GM19452 (cell line): ENCODE results near the gene GTF2H2C_2.
"Not testable (repeated sequence)": the region's sequence is repeated elsewhere in the genome, so short reads cannot be mapped to it uniquely, and the experiment has no call there.

Source experiments
- ATAC-seq: cut with Tn5 transposase; IDR thresholded peaks from one replicate; pipeline ENCODE4 v1.9.1; 2021; ENCODE audit not compliant: unreplicated experiment

Gene GTF2H2C_2

GRCh38 chr5:70415117-70415516 lies at the start of gene GTF2H2C_2:
TSS of gene GTF2H2C_2 (plus strand) at chr5:70415368.
- peak; percentile 98 for ATAC-seq

GRCh38 chr5:70400984-70401686 lies 14.0 kb upstream of the GTF2H2C_2 start:
- not testable (repeated sequence) for ATAC-seq

- not testable (repeated sequence) for ATAC-seq
Measured at GRCh38 chr5:70421322-70421721, 6.2 kb downstream of the GTF2H2C_2 start.

GRCh38 chr5:70423215-70423614 lies 8.0 kb downstream of the GTF2H2C_2 start:
- ATAC-seq = not testable (repeated sequence)

DNA sequence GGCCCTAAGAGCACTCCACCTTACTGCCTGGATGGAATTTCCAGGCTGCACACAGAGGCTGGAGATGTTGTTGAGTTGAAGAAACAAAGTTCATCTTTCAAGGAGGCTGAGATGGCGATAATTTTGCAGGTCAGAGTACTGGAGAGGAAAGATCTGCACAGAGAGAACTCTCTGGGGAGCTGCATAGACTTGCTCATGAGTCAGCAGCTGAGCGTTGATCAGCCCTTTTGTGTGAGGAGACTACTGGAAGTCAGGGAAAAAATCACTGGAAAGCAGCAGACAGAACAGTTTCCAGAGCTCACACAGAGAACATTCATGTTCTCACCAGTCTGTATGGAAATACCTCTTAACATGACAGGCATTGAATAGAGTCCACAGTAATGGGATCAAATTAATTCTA lies 23.4 kb downstream of the GTF2H2C_2 start:
- ATAC-seq = not testable (repeated sequence)

DNA sequence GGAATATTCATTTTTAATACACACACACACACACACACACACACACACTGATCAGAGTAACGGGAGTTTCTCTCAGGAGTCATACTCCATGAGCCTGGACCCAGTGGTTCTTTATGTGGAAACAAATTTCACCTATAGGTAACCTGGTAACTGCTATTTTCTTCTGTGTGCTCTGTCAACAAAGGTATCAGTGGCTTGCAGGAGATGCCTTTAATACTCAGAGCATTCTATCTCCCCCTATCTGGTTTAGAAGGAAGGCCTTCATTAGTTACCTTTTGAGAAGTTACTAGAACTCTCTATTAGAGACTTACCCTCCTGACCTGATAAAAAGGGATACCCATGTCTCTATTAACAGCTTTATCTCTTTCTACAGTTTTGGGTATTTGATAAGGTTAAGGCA lies 34.4 kb downstream of the GTF2H2C_2 start:
- not testable (repeated sequence) for ATAC-seq

GRCh38 chr5:70451249-70451984 lies 36.2 kb downstream of the GTF2H2C_2 start:
- ATAC-seq = not testable (repeated sequence)

DNA sequence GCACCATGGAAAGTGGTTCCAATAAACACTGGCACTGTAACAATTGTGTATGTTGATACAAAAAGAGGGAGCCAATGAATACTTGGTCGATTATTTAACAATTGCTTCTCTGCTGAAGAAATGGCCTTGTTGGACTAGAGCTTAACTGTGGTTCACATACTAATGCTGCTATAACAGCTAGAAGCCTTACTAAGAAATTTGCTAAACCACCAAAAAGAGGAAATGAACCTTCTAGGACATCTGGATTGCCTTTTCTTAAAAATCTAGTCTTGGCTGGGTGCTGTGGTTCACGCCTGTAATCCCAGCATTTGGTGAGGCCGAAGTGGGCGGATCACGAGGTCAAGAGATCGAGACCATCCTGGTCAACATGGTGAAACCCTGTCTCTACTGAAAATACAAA lies 41.9 kb downstream of the GTF2H2C_2 start:
- peak; percentile 85 for ATAC-seq

DNA sequence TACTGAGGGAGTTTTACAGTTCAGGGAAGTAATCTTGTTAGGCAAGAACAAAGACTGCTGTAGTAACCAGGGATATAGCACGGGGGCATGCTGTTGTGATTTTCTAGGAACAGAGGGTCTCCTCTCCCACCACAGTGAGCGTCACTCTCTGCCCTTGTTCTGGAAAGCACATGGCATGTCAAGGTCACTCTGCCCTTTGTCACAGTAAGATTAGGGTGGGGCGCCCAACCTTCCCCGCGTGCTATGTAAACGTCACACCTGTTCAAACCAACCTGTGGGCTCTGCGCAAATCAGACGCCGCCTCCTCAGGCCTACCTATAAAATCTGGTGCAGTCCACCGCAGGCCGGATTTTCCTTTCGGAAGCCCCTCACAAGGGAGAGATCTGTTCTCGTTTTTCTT lies 44.0 kb downstream of the GTF2H2C_2 start:
- ATAC-seq = not testable (repeated sequence)

DNA sequence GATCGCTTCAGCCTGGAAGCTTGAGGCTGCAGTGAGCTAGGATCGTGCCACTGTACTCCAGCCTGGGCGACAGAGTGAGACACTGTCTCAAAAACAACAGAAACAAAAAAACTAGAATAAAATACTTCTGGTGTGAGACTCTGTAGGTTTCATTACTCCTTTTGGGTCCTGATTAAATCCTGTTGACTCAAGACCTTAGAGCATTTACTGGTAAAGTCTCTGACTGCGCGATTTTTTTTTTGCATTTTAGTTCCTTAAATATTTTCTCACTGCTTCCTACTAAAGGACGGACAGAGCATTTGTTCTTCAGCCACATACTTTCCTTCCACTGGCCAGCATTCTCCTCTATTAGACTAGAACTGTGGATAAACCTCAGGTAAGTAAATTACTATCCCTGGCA lies 46.8 kb downstream of the GTF2H2C_2 start:
- not testable (repeated sequence) for ATAC-seq

- ATAC-seq = not testable (repeated sequence)
Measured at GRCh38 chr5:70464019-70464637, 49.0 kb downstream of the GTF2H2C_2 start.

DNA sequence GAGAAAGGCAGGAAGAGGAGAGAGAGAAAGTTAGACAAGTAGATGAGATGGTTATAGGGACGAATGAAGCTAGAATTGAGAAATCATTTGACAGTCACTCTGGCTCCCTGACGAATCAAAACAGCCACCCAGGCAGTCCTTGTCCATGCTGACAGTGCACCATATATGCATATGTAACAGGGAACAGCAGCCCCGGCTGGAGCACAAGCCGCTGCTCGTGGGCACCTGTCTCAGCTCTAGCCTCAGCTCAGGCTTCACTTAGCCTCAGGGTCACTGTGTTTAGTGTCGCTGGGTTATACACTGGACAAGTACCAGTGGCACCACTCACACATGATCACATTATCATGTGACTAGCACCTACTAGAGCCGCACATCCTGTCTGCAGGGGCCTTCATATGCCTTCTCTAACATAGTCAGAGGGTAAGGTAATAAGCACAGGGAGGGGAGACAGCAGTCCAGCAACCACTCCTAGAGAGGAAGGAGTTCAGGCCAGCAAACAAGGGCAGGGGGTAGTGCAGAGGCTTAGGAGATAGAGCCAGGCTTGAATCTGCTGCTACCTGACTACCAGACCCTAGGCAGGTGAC lies 54.9 kb downstream of the GTF2H2C_2 start:
- not testable (repeated sequence) for ATAC-seq
